Left cardiac atrium (tissue), 4 donors: ENCODE measurements around the gene CPAMD8. TPM values are rescaled to one million over a fixed set of nuclear protein-coding genes. Genes with fewer than 3 reads are reported as not detected.

ENCODE experiments used
- ATAC-seq, 2 donors: fragments of 200-7000 bp; cut with Tn5 transposase; one replicate each; pipeline ENCODE4 v1.9.1; 2020; ENCODE audit warnings: mild to moderate bottlenecking in 2 of 2, moderate library complexity in 2 of 2
- DNase-seq: peaks from one replicate; pipeline ENCODE4 v3.0.0-alpha.2; 2020
- intact Hi-C, 2 donors: fragments of 100-400 bp; cut with DNase I; formaldehyde crosslinking; loops; one replicate each; pipeline versions ENCODE4 v1.14.1 to v1.15.1; 2022 to 2023
- long read RNA-seq: library from polyadenylated mRNA; unstranded; transcript quantifications from one replicate; pipeline ENCODE4 v2.0.0, GENCODE V29; 2021
- total RNA-seq, 2 donors: library from RNA; stranded (reverse); fragmentation: NEBNext Ultra II Directional; extraction: Animal tissue kit (Norgen Biotek cat#: 25700); gene quantifications; one replicate each; pipeline ENCODE4 v1.2.1, GENCODE V29; 2021
- donor health status: DM: no; HTN: yes; CAD: no.
- donor health status: DM: no; HTN: yes; CAD: no; lungs with severe emphysema.
- donor health status: DM: yes; HTN: yes; CAD: no.
- donor health status: Dilated cardiomyopathy.

The CPAMD8 gene
- total RNA-seq, result 10 to 100 TPM in 1 of 2 donors, 1 to 10 TPM in 1; 8.9 to 11.3 TPM
- long read RNA-seq, partial matches to known transcripts, result 0 of 5 reads
- long read RNA-seq, other reads (novel, unspliced or antisense), result 4 of 5 reads

- peak; percentile 23 to 38 for ATAC-seq
- intact Hi-C loops, result no loop called here
Measured at GRCh38 chr19:17026706-17027534, at the start of gene CPAMD8. TSS of gene CPAMD8 (minus strand) at chr19:17026810. CDS start at chr19:17026642, 168 bp downstream.

DNA sequence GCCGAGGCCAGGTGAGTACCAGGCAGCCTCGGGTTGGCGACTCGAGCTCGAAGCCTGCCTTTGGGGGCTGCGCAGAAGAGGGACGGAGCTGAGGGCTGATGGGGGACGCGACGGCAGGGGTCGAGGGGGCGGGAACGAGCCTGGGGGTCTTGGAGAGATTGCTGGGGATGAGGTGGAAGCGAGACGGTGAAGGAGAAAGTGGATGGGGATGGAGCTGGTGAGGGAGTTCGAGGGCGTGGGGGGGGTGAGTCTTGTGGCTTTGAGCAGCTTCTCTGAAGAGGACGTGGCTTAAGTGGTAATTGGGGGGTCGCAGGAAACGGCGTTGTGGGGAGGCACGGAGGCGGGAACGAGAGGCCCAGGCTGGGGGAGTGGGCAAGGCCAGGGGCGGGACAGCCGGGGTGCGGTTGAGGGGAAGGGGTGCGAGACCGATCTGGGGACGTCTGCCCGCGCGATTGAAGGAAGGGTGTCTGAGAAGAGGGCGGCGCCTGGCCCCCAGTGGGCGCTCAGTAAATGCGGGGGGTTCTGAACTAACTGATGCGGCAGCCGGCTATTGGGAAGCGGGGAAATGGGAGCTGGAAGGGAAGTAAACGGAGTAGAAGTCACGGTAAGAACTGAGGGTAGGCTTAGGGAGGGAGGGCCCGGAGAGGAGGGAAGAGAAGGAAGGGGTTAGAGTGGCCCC is 49.4 kb upstream of the CPAMD8 start:
- DNase-seq (peak; percentile 44), ATAC-seq (no peak)
- intact Hi-C loops, result loop anchor here in 1 of 2 donors (5.0 kb wide), 2 partner anchors 61 to 141 kb away; partner anchors contain the start of gene USE1

More at GRCh38 chr19:17026706-17027534, at the start of gene CPAMD8:
- no peak for DNase-seq

GRCh38 chr19:17075035-17075863 is 48.6 kb upstream of the CPAMD8 start, which contains the start of the genes HAUS8 and MYO9B:
TSS of gene HAUS8 (minus strand) at chr19:17075452. CDS start at chr19:17075422, 30 bp downstream.
TSS of gene MYO9B (plus strand) at chr19:17075777. CDS start at chr19:17101718, 25,941 bp downstream.
- DNase-seq (peak; percentile 99), ATAC-seq (peak; percentile 95 to 97)
- intact Hi-C loops, result loop anchor here in 1 of 2 donors (5.0 kb wide), 2 partner anchors 62 to 142 kb away; partner anchors contain the start of gene USE1

GRCh38 chr19:17074634-17075034 is 48.0 kb upstream of the CPAMD8 start:
- intact Hi-C loops, result loop anchor here in 1 of 2 donors (5.0 kb wide), 2 partner anchors 63 to 143 kb away; partner anchors contain the start of gene USE1
- no peak for ATAC-seq
- DNase-seq, result no peak

GRCh38 chr19:17073869-17074633 is 47.4 kb upstream of the CPAMD8 start:
- DNase-seq, result no peak
- ATAC-seq, result no peak
- intact Hi-C loops, result no loop called here

DNA sequence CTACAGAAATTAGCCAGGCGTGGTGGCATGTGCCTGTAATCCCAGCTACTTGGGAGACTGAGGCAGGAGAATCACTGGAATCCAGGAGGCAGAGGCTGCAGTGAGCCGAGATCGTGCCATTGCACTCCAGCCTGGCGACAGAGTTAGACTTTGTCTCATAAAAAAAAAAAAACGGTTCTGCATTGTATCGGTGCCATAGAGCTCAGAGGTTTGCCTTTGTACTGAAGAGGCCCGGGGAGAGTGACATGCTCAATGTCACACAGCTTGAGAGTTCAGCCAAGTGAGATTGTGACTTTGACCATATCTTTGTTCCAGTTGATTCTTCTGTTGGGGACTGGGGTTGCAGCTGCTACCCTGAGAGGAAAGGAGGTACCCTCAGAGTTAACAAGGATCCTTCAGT is 44.3 kb upstream of the CPAMD8 start:
- intact Hi-C loops, result no loop called here
- ATAC-seq (no peak), DNase-seq (no peak)

DNA sequence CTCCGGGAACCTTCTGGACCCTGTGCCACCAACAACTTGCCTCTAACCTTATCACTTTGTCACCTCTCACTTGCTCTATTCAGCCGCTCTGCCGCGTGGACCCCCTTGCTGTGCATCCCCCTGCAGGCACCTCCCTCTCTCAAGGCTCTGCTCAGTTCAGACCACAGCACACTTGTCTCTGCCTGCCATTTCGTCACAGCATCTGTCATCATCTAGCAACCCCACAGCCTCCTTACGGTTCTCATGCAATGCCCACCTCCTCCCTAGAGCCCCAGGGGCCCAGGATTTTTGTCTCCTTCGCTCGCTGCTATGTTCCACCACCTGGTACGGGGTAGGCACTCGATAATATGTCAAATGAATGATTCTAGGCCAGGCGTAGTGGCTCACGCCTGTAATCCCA is 43.8 kb upstream of the CPAMD8 start:
- DNase-seq (no peak), ATAC-seq (no peak)
- intact Hi-C loops, result no loop called here

- intact Hi-C loops, result loop anchor here (5.0 kb wide), 2 partner anchors 168 to 213 kb away; partner anchors contain the start of gene ANKLE1 (in 1 of the 2)
- no peak for DNase-seq
- ATAC-seq, result no peak
Measured at GRCh38 chr19:17069193-17069592, 42.6 kb upstream of the CPAMD8 start.

- intact Hi-C loops, result no loop called here
- DNase-seq (no peak), ATAC-seq (no peak)
Measured at GRCh38 chr19:17063428-17063827, 36.8 kb upstream of the CPAMD8 start.

- DNase-seq, result no peak
- intact Hi-C loops, result no loop called here
- ATAC-seq, result no peak
Measured at GRCh38 chr19:17061691-17062090, 35.1 kb upstream of the CPAMD8 start.

DNA sequence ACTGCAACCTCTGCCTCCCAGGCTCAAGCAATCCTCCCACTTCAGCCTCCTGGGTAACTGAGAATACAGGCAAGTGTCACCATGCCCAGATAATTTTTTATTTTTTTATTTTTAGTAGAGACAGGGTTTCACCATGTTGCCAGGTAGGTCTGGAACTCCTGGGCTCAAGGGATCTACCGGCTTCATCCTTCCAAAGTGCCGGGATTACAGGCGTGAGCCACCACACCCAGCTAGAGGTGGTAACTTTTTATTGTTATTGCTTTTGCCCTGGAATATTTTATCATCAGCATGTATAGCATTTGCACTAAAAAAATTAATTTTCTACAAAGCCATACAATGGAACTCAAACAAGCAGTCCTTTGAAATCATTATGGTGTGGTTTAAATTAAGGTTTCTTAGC is 34.6 kb upstream of the CPAMD8 start:
- DNase-seq (no peak), ATAC-seq (no peak)
- intact Hi-C loops, result no loop called here

GRCh38 chr19:17060802-17061201 is 34.2 kb upstream of the CPAMD8 start:
- ATAC-seq, result peak in 1 of 2 donors; percentile 39

DNA sequence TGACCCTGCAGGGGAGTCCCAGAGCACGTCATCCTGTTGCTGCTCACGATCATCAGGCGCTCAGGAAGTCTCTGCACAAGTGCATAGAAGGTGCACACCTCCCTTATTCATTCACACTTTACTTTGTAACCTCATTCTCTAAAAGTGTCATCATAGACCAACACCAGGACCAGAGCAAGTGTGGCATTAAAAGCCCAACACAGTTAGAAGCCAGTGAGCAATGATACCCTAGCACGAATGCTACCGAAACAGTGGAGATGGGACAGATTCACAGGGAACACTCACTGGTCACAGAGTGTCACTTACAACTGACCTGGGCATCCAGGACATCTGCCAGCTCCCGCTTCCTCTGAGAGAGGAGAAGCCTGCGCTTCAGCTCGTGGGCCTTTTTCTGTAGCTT is 31.6 kb upstream of the CPAMD8 start:
- ATAC-seq, result no peak
- intact Hi-C loops, result loop anchor here in 1 of 2 donors (10.0 kb wide), 1 partner anchor 343 kb away; the partner anchor contains the start of gene NWD1
- DNase-seq, result no peak

More at GRCh38 chr19:17060802-17061201, 34.2 kb upstream of the CPAMD8 start:
- DNase-seq, result no peak
- intact Hi-C loops, result no loop called here

- ATAC-seq (no peak), DNase-seq (no peak)
- intact Hi-C loops, result loop anchor here in 1 of 2 donors (10.0 kb wide), 1 partner anchor 341 kb away; the partner anchor contains the start of gene NWD1
Measured at GRCh38 chr19:17055636-17056035, 29.0 kb upstream of the CPAMD8 start.

GRCh38 chr19:17054746-17055145 is 28.1 kb upstream of the CPAMD8 start:
- intact Hi-C loops, result loop anchor here (5.0 to 10.0 kb wide), 2 partner anchors 282 to 340 kb away; partner anchors contain the start of gene NWD1 (in 1 of the 2)
- DNase-seq, result no peak
- no peak for ATAC-seq

DNA sequence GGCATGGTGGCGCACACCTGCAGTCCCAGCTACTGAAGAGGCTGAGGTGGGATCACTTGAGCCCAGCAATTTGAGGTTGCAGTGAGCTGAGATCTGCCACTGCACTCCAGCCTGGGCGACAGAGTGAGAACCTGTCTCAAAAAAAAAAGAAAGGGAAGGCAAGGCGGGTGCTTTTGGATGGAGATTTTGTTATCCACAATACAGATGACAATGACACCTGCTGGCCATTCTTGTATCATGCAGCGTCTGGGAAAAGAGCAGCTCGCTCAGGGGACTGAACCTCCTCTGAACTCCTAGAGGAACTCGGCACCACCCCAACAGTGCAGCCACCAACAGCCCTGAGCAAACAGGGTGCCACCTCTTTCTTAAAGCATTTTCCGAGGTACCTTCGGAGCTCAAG is 25.8 kb upstream of the CPAMD8 start:
- ATAC-seq (peak in 1 of 2 donors; percentile 44), DNase-seq (no peak)
- intact Hi-C loops, result loop anchor here (2.0 to 10.0 kb wide), 3 partner anchors 274 to 338 kb away; partner anchors contain the start of gene NWD1 (in 1 of the 2)

GRCh38 chr19:17049711-17050280 is 23.2 kb upstream of the CPAMD8 start:
- DNase-seq (no peak), ATAC-seq (no peak)
- intact Hi-C loops, result loop anchor here (5.0 to 10.0 kb wide), 2 partner anchors 277 to 335 kb away; partner anchors contain the start of gene NWD1 (in 1 of the 2)
